ENCODE data around the gene FYTTD1. TPM values are rescaled to one million over a fixed set of nuclear protein-coding genes. Genes with fewer than 3 reads are reported as not detected.
"Not testable (repeated sequence)": the region's sequence is repeated elsewhere in the genome, so short reads cannot be mapped to it uniquely, and the experiment has no call there.

FYTTD1 gene, protein sequence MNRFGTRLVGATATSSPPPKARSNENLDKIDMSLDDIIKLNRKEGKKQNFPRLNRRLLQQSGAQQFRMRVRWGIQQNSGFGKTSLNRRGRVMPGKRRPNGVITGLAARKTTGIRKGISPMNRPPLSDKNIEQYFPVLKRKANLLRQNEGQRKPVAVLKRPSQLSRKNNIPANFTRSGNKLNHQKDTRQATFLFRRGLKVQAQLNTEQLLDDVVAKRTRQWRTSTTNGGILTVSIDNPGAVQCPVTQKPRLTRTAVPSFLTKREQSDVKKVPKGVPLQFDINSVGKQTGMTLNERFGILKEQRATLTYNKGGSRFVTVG
- polyA plus RNA-seq (2013, experiment 1 of 2): 12.8 TPM
- 22.6 TPM for polyA plus RNA-seq (2013, experiment 2 of 2)

- under 1% methylated on average over 104 of the region's 104 CpGs for WGBS
- Histone ChIP-seq H3K36me3 (ENCODE audit: insufficient read depth, low read length) (no peaks in the 10 kb centered on the region), H3K9me3 (ENCODE audit: insufficient read depth, low read depth, low read length) (no peaks in the 10 kb centered on the region), H3K27ac (ENCODE audit: low read depth, low read length) (no peak within 1 kb of the TSS), H3K9ac (ENCODE audit: low read depth, low read length) (peak within 1 kb of the TSS; percentile 58), H3K4me1 (ENCODE audit: insufficient read depth, low read length) (no peaks in the 10 kb centered on the region; the same call in 1 of the 2 replicates), H3K27me3 (ENCODE audit: insufficient read depth, low read length) (peaks cover 50% of the 10 kb centered on the region), H3K4me3 (ENCODE audit: low read length) (peak within 1 kb of the TSS; percentile 70)
Observed at GRCh38 chr3:197749601-197750395, at the start of gene FYTTD1. TSS of gene FYTTD1 (plus strand) at chr3:197749883. CDS start at chr3:197749972, 89 bp downstream.

GRCh38 chr3:197700095-197700494 is 49.6 kb upstream of the FYTTD1 start:
- no peak overlapping the region for H3K27ac ChIP-seq (ENCODE audit: low read depth, low read length)
- no peaks in the 10 kb centered on the region for H3K4me1 ChIP-seq (ENCODE audit: insufficient read depth, low read length)
- H3K4me3 ChIP-seq (ENCODE audit: low read length): no peak overlapping the region
- no peak overlapping the region for H3K9ac ChIP-seq (ENCODE audit: low read depth, low read length)
- 94% methylated on average over 9 of the region's 9 CpGs for WGBS
- peaks cover 53% of the 10 kb centered on the region for H3K36me3 ChIP-seq (ENCODE audit: insufficient read depth, low read length)
- H3K9me3 ChIP-seq (ENCODE audit: insufficient read depth, low read depth, low read length): no peaks in the 10 kb centered on the region
- no peaks in the 10 kb centered on the region for H3K27me3 ChIP-seq (ENCODE audit: insufficient read depth, low read length)

GRCh38 chr3:197701841-197702240 is 47.8 kb upstream of the FYTTD1 start:
- Histone ChIP-seq H3K9ac (ENCODE audit: low read depth, low read length) (no peak overlapping the region), H3K4me3 (ENCODE audit: low read length) (no peak overlapping the region), H3K4me1 (ENCODE audit: insufficient read depth, low read length) (no peaks in the 10 kb centered on the region), H3K27me3 (ENCODE audit: insufficient read depth, low read length) (no peaks in the 10 kb centered on the region), H3K9me3 (ENCODE audit: insufficient read depth, low read depth, low read length) (no peaks in the 10 kb centered on the region), H3K36me3 (ENCODE audit: insufficient read depth, low read length) (peaks cover 42% of the 10 kb centered on the region), H3K27ac (ENCODE audit: low read depth, low read length) (no peak overlapping the region)
- 91% methylated on average over 4 of the region's 4 CpGs for WGBS

DNA sequence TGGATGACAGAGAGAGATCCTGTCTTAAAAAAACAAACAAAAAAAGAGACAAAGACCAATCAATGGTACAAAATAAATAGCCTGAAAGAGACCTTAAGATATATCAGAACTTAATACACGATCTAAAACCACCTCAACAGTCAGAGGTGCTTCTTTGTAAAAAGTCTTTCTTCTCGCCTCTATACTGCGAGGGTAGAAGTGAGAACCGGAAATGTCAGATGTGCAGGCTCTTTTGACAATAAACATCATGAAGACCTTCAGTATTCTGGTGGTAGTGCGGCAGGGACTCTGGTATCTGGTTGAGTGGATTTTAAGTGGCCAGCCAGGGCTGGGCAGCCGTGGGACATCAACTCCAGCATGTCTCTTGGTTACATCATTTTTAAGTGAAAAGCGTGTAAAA is 43.0 kb upstream of the FYTTD1 start:
- Histone ChIP-seq H3K27me3 (ENCODE audit: insufficient read depth, low read length) (no peaks in the 10 kb centered on the region), H3K4me1 (ENCODE audit: insufficient read depth, low read length) (peaks cover under 1% of the 10 kb centered on the region; the same call in 1 of the 2 replicates), H3K9ac (ENCODE audit: low read depth, low read length) (no peak overlapping the region), H3K36me3 (ENCODE audit: insufficient read depth, low read length) (peaks cover 18% of the 10 kb centered on the region), H3K9me3 (ENCODE audit: insufficient read depth, low read depth, low read length) (no peaks in the 10 kb centered on the region), H3K27ac (ENCODE audit: low read depth, low read length) (no peak overlapping the region), H3K4me3 (ENCODE audit: low read length) (no peak overlapping the region)
- WGBS: 94% methylated on average over 7 of the region's 7 CpGs

- WGBS: over 99% methylated on average over 7 of the region's 9 CpGs
- Histone ChIP-seq H3K9ac (ENCODE audit: low read depth, low read length) (no peak overlapping the region), H3K4me3 (ENCODE audit: low read length) (no peak overlapping the region), H3K36me3 (ENCODE audit: insufficient read depth, low read length) (peaks cover 9% of the 10 kb centered on the region), H3K4me1 (ENCODE audit: insufficient read depth, low read length) (peaks cover 10% of the 10 kb centered on the region; the same call in 1 of the 2 replicates), H3K9me3 (ENCODE audit: insufficient read depth, low read depth, low read length) (no peaks in the 10 kb centered on the region), H3K27ac (ENCODE audit: low read depth, low read length) (no peak overlapping the region), H3K27me3 (ENCODE audit: insufficient read depth, low read length) (no peaks in the 10 kb centered on the region)
Observed at GRCh38 chr3:197709135-197709534, 40.5 kb upstream of the FYTTD1 start.

DNA sequence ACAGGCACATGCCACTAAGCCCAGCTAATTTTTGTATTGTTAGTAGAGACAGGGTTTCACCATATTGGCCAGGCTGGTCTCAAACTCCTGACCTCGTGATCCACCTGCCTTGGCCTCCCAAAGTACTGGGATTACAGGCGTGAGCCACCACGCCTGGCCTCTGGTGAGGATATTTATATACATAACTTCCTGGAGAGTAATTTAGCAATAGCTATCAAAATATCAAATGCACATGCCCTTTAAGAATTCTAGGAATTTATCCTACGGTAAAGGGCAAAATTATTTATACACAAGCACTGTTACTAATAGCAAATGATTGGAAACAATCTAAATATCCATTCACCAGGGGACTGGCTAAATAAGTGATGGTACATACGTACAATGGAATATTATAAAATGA is 38.7 kb upstream of the FYTTD1 start:
- WGBS: 93% methylated on average over 2 of the region's 5 CpGs

GRCh38 chr3:197711973-197712707 is 37.5 kb upstream of the FYTTD1 start:
- H3K9ac ChIP-seq (ENCODE audit: low read depth, low read length): peak overlapping the region; percentile 24; the same call in 1 of the 2 replicates
- H3K4me3 ChIP-seq (ENCODE audit: low read length): peak overlapping the region; percentile 15; the same call in 1 of the 2 replicates
- H3K4me1 ChIP-seq (ENCODE audit: insufficient read depth, low read length): peaks cover 10% of the 10 kb centered on the region; the same call in 1 of the 2 replicates
- 30% methylated on average over 9 of the region's 9 CpGs for WGBS
- peak overlapping the region; percentile 78 for H3K27ac ChIP-seq (ENCODE audit: low read depth, low read length)
- H3K27me3 ChIP-seq (ENCODE audit: insufficient read depth, low read length): no peaks in the 10 kb centered on the region
- no peaks in the 10 kb centered on the region for H3K9me3 ChIP-seq (ENCODE audit: insufficient read depth, low read depth, low read length)
- peaks cover 5% of the 10 kb centered on the region; the same call in 1 of the 2 replicates for H3K36me3 ChIP-seq (ENCODE audit: insufficient read depth, low read length)

More for the DNA sequence above, 38.7 kb upstream of the FYTTD1 start:
- not testable (repeated sequence) for H3K9ac ChIP-seq (ENCODE audit: low read depth, low read length); H3K27ac ChIP-seq (ENCODE audit: low read depth, low read length); H3K4me3 ChIP-seq (ENCODE audit: low read length); H3K27me3 ChIP-seq (ENCODE audit: insufficient read depth, low read length); H3K36me3 ChIP-seq (ENCODE audit: insufficient read depth, low read length); H3K9me3 ChIP-seq (ENCODE audit: insufficient read depth, low read depth, low read length)
- peaks cover 10% of the 10 kb centered on the region; the same call in 1 of the 2 replicates for H3K4me1 ChIP-seq (ENCODE audit: insufficient read depth, low read length)

- Histone ChIP-seq H3K27me3 (ENCODE audit: insufficient read depth, low read length) (no peaks in the 10 kb centered on the region), H3K4me1 (ENCODE audit: insufficient read depth, low read length) (peaks cover 10% of the 10 kb centered on the region; the same call in 1 of the 2 replicates), H3K9ac (ENCODE audit: low read depth, low read length) (no peak overlapping the region), H3K4me3 (ENCODE audit: low read length) (no peak overlapping the region), H3K36me3 (ENCODE audit: insufficient read depth, low read length) (peaks cover 9% of the 10 kb centered on the region; the same call in 1 of the 2 replicates), H3K27ac (ENCODE audit: low read depth, low read length) (peak overlapping the region; percentile 35; the same call in 1 of the 2 replicates), H3K9me3 (ENCODE audit: insufficient read depth, low read depth, low read length) (no peaks in the 10 kb centered on the region)
- 92% methylated on average over 4 of the region's 4 CpGs for WGBS
Observed at GRCh38 chr3:197713477-197713822, 36.2 kb upstream of the FYTTD1 start.

- Histone ChIP-seq H3K9ac (ENCODE audit: low read depth, low read length) (no peak overlapping the region), H3K27ac (ENCODE audit: low read depth, low read length) (no peak overlapping the region), H3K27me3 (ENCODE audit: insufficient read depth, low read length) (no peaks in the 10 kb centered on the region), H3K36me3 (ENCODE audit: insufficient read depth, low read length) (peaks cover 6% of the 10 kb centered on the region; the same call in 1 of the 2 replicates), H3K4me3 (ENCODE audit: low read length) (no peak overlapping the region), H3K9me3 (ENCODE audit: insufficient read depth, low read depth, low read length) (no peaks in the 10 kb centered on the region), H3K4me1 (ENCODE audit: insufficient read depth, low read length) (peaks cover 10% of the 10 kb centered on the region; the same call in 1 of the 2 replicates)
- 98% methylated on average over 4 of the region's 4 CpGs for WGBS
Observed at GRCh38 chr3:197714251-197714650, 35.4 kb upstream of the FYTTD1 start.

- Histone ChIP-seq H3K9ac (ENCODE audit: low read depth, low read length) (no peak overlapping the region), H3K4me1 (ENCODE audit: insufficient read depth, low read length) (no peaks in the 10 kb centered on the region), H3K27ac (ENCODE audit: low read depth, low read length) (no peak overlapping the region), H3K9me3 (ENCODE audit: insufficient read depth, low read depth, low read length) (peaks cover 11% of the 10 kb centered on the region), H3K4me3 (ENCODE audit: low read length) (no peak overlapping the region), H3K36me3 (ENCODE audit: insufficient read depth, low read length) (peaks cover 9% of the 10 kb centered on the region; the same call in 1 of the 2 replicates), H3K27me3 (ENCODE audit: insufficient read depth, low read length) (no peaks in the 10 kb centered on the region)
- 93% methylated on average over 8 of the region's 8 CpGs for WGBS
Observed at GRCh38 chr3:197718891-197719290, 30.8 kb upstream of the FYTTD1 start.

Measured in HUES64 (cell line).